ENCODE data around the gene DNAH3. TPM values are rescaled to one million over a fixed set of nuclear protein-coding genes. Genes with fewer than 3 reads are reported as not detected.

Gene DNAH3
- total RNA-seq, 1 experiment from 2014 or later, result 0.24 TPM

DNA sequence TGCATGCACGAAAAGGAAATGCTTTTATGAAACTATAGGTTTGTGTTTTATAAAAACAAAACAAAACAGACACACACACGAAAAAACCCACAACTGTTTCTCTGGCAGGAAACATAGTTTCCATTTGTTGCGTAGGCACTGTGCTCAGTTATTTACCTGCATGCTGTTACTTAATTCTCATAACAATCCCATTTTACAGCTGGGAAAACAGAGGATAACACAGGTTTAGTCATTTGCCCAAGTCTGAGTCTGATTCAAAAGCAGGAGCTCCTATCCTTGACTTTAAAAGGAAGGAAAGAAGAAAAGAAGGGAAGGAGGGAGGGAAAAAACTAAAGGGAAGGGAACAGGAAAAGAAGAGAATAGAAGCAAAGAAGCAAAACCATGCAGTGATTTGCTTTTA, 117.4 kb downstream of the DNAH3 start:
- Mint-ChIP-seq H3K36me3 (ENCODE audit: insufficient read depth in 1 of 3, low read depth in 3 of 3) (no peaks in the 10 kb centered on the region; a peak in 1 of 7 replicates), H3K27ac (no peak overlapping the region), H3K27me3 (ENCODE audit: low read depth) (no peaks in the 10 kb centered on the region), H3K9me3 (no peaks in the 10 kb centered on the region), H3K4me1 (peaks cover 7 to 8% of the 10 kb centered on the region in 2 experiments), H3K4me3 (no peak overlapping the region)
- Histone ChIP-seq H4K8ac (replicated peaks; ENCODE audit: insufficient read length, low read depth, low read length) (no peak overlapping the region), H4K91ac (ENCODE audit: insufficient read length, low read depth, low read length) (no peak overlapping the region), H3K23ac (ENCODE audit: insufficient read length, low read depth, low read length) (no peak overlapping the region), H3K4me2 (ENCODE audit: insufficient read depth, insufficient read length, low read length) (no peak overlapping the region), H2BK20ac (ENCODE audit: low read depth, low read length, poor library complexity, severe bottlenecking) (no peak overlapping the region), H3K79me1 (ENCODE audit: insufficient read depth, low read depth, low read length, poor library complexity, severe bottlenecking) (no peaks in the 10 kb centered on the region), H2BK15ac (ENCODE audit: low read depth, low read length) (no peak overlapping the region), H2AK5ac (ENCODE audit: insufficient read length, low read length) (no peak overlapping the region), H3K23me2 (ENCODE audit: insufficient read length, low read depth, low read length, poor library complexity, severe bottlenecking) (no peaks in the 10 kb centered on the region), H3K18ac (ENCODE audit: insufficient read length, low read depth, low read length) (no peak overlapping the region), H3K27me3 (ENCODE audit: insufficient read depth, low read length) (no peaks in the 10 kb centered on the region), H3K56ac (ENCODE audit: insufficient read length, low read depth, low read length) (no peak overlapping the region), H4K20me1 (ENCODE audit: control insufficient read depth, insufficient read depth, insufficient read length) (no peaks in the 10 kb centered on the region), H3K27ac (ENCODE audit: insufficient read length, low read depth, low read length) (no peak overlapping the region), H3K4me1 (ENCODE audit: insufficient read depth, low read length) (no peaks in the 10 kb centered on the region), H3K9me3 (ENCODE audit: control insufficient read depth, low read depth, low read length) (no peaks in the 10 kb centered on the region), H3K79me2 (ENCODE audit: insufficient read depth, low read length) (no peaks in the 10 kb centered on the region), H3K14ac (ENCODE audit: insufficient read depth, low read length) (no peak overlapping the region), H3K9ac (ENCODE audit: extremely low read depth, insufficient read length, low read length) (no peak overlapping the region), H2AFZ (ENCODE audit: low read length) (no peak overlapping the region), H4K5ac (ENCODE audit: insufficient read length, low read depth, low read length) (no peak overlapping the region), H2BK5ac (ENCODE audit: insufficient read length, low read length) (no peak overlapping the region), H3T11ph (ENCODE audit: low read length) (no peak overlapping the region), H3K4ac (ENCODE audit: low read depth, low read length) (no peak overlapping the region), H2BK120ac (ENCODE audit: low read depth, low read length, poor library complexity, severe bottlenecking) (no peak overlapping the region), H2BK12ac (ENCODE audit: insufficient read length, low read depth, low read length) (no peak overlapping the region)
- no CpG with 5 or more reads among the region's 3 CpGs for WGBS (ENCODE audit: extremely low coverage, insufficient read length, low lambda C conversion rate)
- DNase-seq, result no peak
- no peak for TF ChIP-seq CTCF (conservative IDR thresholded peaks at IDR 0.05)

Data from H9 (cell line).